NT2/D1 (cell line): ENCODE results near the gene RCOR1.

Source experiments
- SUZ12 ChIP-seq: IDR thresholded peaks from 2 replicates; pipeline ENCODE4 v1.6.1; 2011; ENCODE audit not compliant: insufficient read length, insufficient read depth; ENCODE audit errors: extremely low read depth
- YY1 ChIP-seq: IDR thresholded peaks from 2 replicates; pipeline ENCODE4 v1.6.1; 2011; ENCODE audit not compliant: insufficient read length, insufficient read depth
- ZNF274 ChIP-seq: IDR thresholded peaks from 2 replicates; pipeline ENCODE4 v1.6.1; 2011; ENCODE audit warnings: mild to moderate bottlenecking, low read depth, low read length

DNA sequence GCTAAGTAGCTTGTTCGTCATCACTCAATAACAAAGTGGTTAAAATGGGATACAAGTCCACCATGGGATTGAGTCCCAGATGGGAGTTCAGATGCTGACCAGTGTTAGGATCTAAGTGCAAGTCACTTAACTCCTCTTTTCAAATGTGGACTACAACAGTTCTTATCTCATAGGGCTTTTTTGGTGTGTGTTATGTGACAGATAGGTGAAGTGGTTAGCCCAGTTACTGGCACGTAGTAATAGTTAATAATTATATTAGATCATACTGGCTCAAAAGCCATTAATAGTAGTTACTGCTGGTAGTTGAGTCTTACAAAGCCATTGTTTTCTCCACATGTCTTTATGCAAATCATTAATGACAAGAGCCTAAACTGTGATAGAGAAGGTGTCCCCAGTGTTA lies 73.2 kb downstream of the RCOR1 start:
- TF ChIP-seq YY1 = no peak
- TF ChIP-seq SUZ12 = no peak
- TF ChIP-seq ZNF274 = no peak
